A549 (cell line): ENCODE results near the gene SIRPD. TPM values are rescaled to one million over a fixed set of nuclear protein-coding genes. Genes with fewer than 3 reads are reported as not detected.

Source experiments
- ATAC-seq, 2 experiments: fragments of 200-7000 bp in 1 of 2; fragments of >200 bp in 1 of 2; cut with Nextera tagmentation in 1 of 2; cut with Tn5 transposase in 1 of 2; 3 replicates each; pipeline versions ENCODE4 v1.8.0 to v1.9.1; 2018 to 2020; ENCODE audit warnings: mild to moderate bottlenecking in 1 of 2, moderate library complexity in 1 of 2
- CTCF ChIA-PET: fragments of 300-600 bp; sonication (Branson Sonifier 250); formaldehyde crosslinking; extraction: SDS; loops from one replicate; lab custom pipeline; 2021; ENCODE audit warnings: antibody characterized with exemption, inconsistent platforms; lab: Yijun Ruan, JAX
- POLR2A ChIA-PET: fragments of 350-600 bp; formaldehyde crosslinking; extraction: SDS; loops from one replicate; lab custom pipeline; 2021; ENCODE audit warnings: antibody characterized with exemption, inconsistent platforms; lab: Yijun Ruan, JAX
- DNase-seq, 2 experiments: peaks; one replicate each; pipeline versions ENCODE4 v3.0.0 to v3.0.0-alpha.2; 2011 to 2016; ENCODE audit warnings: low read depth in 1 of 2, low spot score in 1 of 2
- FAIRE-seq: peaks from 2 replicates; lab custom pipeline; 2011; peaks lifted over from hg19 to GRCh38; lab: Jason Lieb, UNC
- H3K27ac ChIP-seq, 2 experiments: fragments of >200 bp; sonication (Bioruptor Twin); formaldehyde crosslinking; 3 replicates each; pipeline ENCODE4 v1.5.1; 2016 to 2017
- H3K4me1 ChIP-seq: fragments of >200 bp; sonication (Bioruptor Twin); formaldehyde crosslinking; 3 replicates; pipeline ENCODE4 v1.6.1; 2016
- H3K4me2 ChIP-seq: fragments of >200 bp; sonication (Bioruptor Twin); formaldehyde crosslinking; 3 replicates; pipeline ENCODE4 v1.6.1; 2016
- H3K4me3 ChIP-seq: fragments of >200 bp; sonication (Bioruptor Twin); formaldehyde crosslinking; 3 replicates; pipeline ENCODE4 v1.5.1; 2016
- H3K9me3 ChIP-seq: fragments of >200 bp; sonication (Bioruptor Twin); formaldehyde crosslinking; 3 replicates; pipeline ENCODE4 v1.6.1; 2016
- CEBPB ChIP-seq, 2 experiments: fragments of >200 bp in 1 of 2; sonication (Bioruptor Twin) in 1 of 2; formaldehyde crosslinking in 1 of 2; IDR thresholded peaks; 2 replicates each; pipeline ENCODE4 v1.6.1; 2012 to 2016
- CHD2 ChIP-seq: fragments of 150-350 bp; IDR thresholded peaks from 2 replicates; pipeline ENCODE4 v1.6.1; 2014; ENCODE audit warnings: low read length; ENCODE audit not compliant: partially characterized antibody
- EHMT2 ChIP-seq: fragments of 200-600 bp; sonication (generic); IDR thresholded peaks from 2 replicates; pipeline ENCODE4 v1.6.1; 2016; ENCODE audit warnings: antibody characterized with exemption, low read depth, mild to moderate bottlenecking, moderate library complexity
- FOSL2 ChIP-seq, 2 experiments: fragments of 450-650 bp in 1 of 2; fragments of >200 bp in 1 of 2; sonication (Bioruptor Twin) in 1 of 2; formaldehyde crosslinking; IDR thresholded peaks; 2 replicates each; pipeline versions ENCODE4 v1.5.0 to v1.6.1; 2016 to 2020; ENCODE audit warnings: mild to moderate bottlenecking in 1 of 2, moderate library complexity in 1 of 2
- FOXS1 ChIP-seq: fragments of 250-450 bp; sonication (Bioruptor Pico); IDR thresholded peaks from 2 replicates; pipeline ENCODE4 v1.5.0; 2020; ENCODE audit warnings: mild to moderate bottlenecking, moderate library complexity
- HOXB13 ChIP-seq: fragments of 250-450 bp; sonication (Bioruptor Pico); IDR thresholded peaks from 2 replicates; pipeline ENCODE4 v1.5.0; 2020; ENCODE audit warnings: low read depth, mild to moderate bottlenecking, moderate library complexity
- HOXB5 ChIP-seq: fragments of 250-450 bp; sonication (Bioruptor Pico); IDR thresholded peaks from 2 replicates; pipeline ENCODE4 v1.5.0; 2020; ENCODE audit warnings: mild to moderate bottlenecking, moderate library complexity
- MYC ChIP-seq: IDR thresholded peaks from 2 replicates; pipeline ENCODE4 v1.6.1; 2012; ENCODE audit warnings: mild to moderate bottlenecking, inconsistent platforms, low read length, improper control_type of control experiment, borderline replicate concordance
- NR3C1 ChIP-seq: fragments of >200 bp; sonication (Bioruptor Twin); formaldehyde crosslinking; IDR thresholded peaks from 3 replicates; pipeline ENCODE4 v1.6.1; 2017
- POLR2A ChIP-seq: IDR thresholded peaks from 2 replicates; pipeline ENCODE4 v1.6.1; 2012; ENCODE audit warnings: mild to moderate bottlenecking, low read length
- RAD21 ChIP-seq, 2 experiments: fragments of >200 bp in 1 of 2; sonication (Bioruptor Twin) in 1 of 2; formaldehyde crosslinking in 1 of 2; IDR thresholded peaks in 1 of 2; conservative IDR thresholded peaks in 1 of 2; 2 replicates in 1 of 2; 3 replicates in 1 of 2; pipeline ENCODE4 v1.6.1; 2012 to 2018; ENCODE audit warnings: inconsistent platforms in 1 of 2
- RFX5 ChIP-seq: fragments of 450-650 bp; IDR thresholded peaks from 2 replicates; pipeline ENCODE4 v1.7.1; 2014; ENCODE audit warnings: antibody characterized with exemption, mild to moderate bottlenecking, moderate library complexity
- RNF2 ChIP-seq: fragments of 200-600 bp; sonication (generic); IDR thresholded peaks from 2 replicates; pipeline ENCODE4 v1.6.1; 2016; ENCODE audit warnings: low read depth, mild to moderate bottlenecking, antibody characterized with exemption, moderate library complexity, borderline replicate concordance
- SMC3 ChIP-seq: fragments of >200 bp; sonication (Bioruptor Twin); formaldehyde crosslinking; IDR thresholded peaks from 3 replicates; pipeline ENCODE4 v1.6.1; 2018; ENCODE audit warnings: inconsistent platforms
- SREBF2 ChIP-seq: fragments of 450-650 bp; IDR thresholded peaks from 2 replicates; pipeline ENCODE4 v1.6.1; 2014; ENCODE audit warnings: mild to moderate bottlenecking, moderate library complexity
- ZC3H11A ChIP-seq: fragments of 450-650 bp; IDR thresholded peaks from 2 replicates; pipeline ENCODE4 v1.6.1; 2014; ENCODE audit warnings: antibody characterized with exemption, mild to moderate bottlenecking
- ZSCAN20 ChIP-seq: fragments of 250-450 bp; sonication (Bioruptor Pico); IDR thresholded peaks from 2 replicates; pipeline ENCODE4 v1.8.0; 2022; ENCODE audit warnings: mild to moderate bottlenecking, moderate library complexity
- WGBS: methylation state at CpG from one replicate; pipeline ENCODE4 v1.1.6; 2017; ENCODE audit errors: missing lambda C conversion rate; 5-methylcytosine and 5-hydroxymethylcytosine counted together
- polyA plus RNA-seq, 4 experiments: library from polyadenylated mRNA; depleted of rRNA in 3 of 4; stranded (reverse); fragments of >200 nt; fragmentation: RNase III in 1 of 4; extraction: RNeasy Plus Mini Kit Qiagen cat#74134 plus additional on column Dnase treatment in 1 of 4; gene quantifications; 2 replicates in 3 of 4; 3 replicates in 1 of 4; pipeline ENCODE4 v1.2.3, GENCODE V29; 2011 to 2017
- TF ChIP-seq, protein P1 (sequence below): fragments of >200 bp; sonication (Bioruptor Twin); formaldehyde crosslinking; IDR thresholded peaks from 2 replicates; pipeline ENCODE4 v1.6.1; 2016
- TF ChIP-seq, protein P2 (sequence below): fragments of 150-350 bp; IDR thresholded peaks from 2 replicates; pipeline ENCODE4 v1.6.1; 2014; ENCODE audit warnings: low read depth, mild to moderate bottlenecking, low read length
- TF ChIP-seq, protein P3 (sequence below): IDR thresholded peaks from 2 replicates; pipeline ENCODE4 v1.6.1; 2012
- TF ChIP-seq, protein P4 (sequence below): fragments of >200 bp; sonication (Bioruptor Twin); formaldehyde crosslinking; IDR thresholded peaks from 3 replicates; pipeline ENCODE4 v1.6.1; 2016
- TF ChIP-seq, protein P5 (sequence below): IDR thresholded peaks from 2 replicates; pipeline ENCODE4 v1.6.1; 2012; ENCODE audit warnings: low read depth, borderline replicate concordance
- TF ChIP-seq, protein P6 (sequence below): fragments of >200 bp; sonication (Bioruptor Twin); formaldehyde crosslinking; IDR thresholded peaks from 3 replicates; pipeline ENCODE4 v1.5.1; 2016
- TF ChIP-seq, protein P7 (sequence below): fragments of 450-650 bp; IDR thresholded peaks from 2 replicates; pipeline ENCODE4 v1.6.1; 2014; ENCODE audit warnings: antibody characterized with exemption

Gene SIRPD
- polyA plus RNA-seq, 2 of the 4 experiments (the other 2 are of a cell fraction), result not detected

DNA sequence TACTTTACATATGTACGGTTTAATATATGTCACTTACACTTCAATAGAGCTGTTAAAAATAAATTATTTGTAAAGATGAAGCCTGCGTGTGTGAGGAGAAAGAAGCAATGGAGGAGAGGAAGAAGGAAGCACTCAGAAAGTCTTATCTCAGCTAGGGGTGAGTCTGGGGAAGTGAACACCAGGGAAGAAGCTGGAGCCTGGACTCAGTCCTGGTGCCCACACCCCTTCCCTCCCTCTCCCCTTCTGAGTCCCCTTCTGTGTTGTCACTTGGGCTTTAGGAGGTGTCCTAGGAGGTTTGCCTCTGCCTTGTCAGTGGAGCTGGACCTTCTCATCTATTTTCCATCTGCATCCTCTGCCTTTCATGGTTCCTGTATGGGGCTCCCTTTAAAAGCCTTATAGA, 68.2 kb downstream of the SIRPD start (continued):
- no peak for TF ChIP-seq ZC3H11A
- no peak for TF ChIP-seq RNF2

DNA sequence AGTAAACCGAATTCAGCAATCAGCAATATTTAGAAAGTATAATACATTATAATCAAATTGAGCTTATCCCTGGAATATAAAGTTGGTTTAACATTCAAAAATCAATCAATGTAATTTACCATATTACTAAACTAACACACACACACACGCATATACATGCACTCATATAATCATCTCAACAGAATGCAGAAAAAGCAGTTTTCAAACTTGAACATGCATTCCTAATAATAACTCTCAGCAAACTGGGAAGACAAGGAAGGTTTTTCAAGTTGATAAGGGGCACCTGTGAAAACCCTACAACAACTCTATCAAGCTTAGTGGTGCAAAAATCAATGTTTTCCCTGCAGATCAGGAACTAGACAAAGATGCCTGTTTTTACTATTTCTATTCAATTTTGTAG, 70.9 kb downstream of the SIRPD start:
- WGBS, result 50% methylated on average over 2 of the region's 2 CpGs
- H3K9me3 ChIP-seq, result no peaks in the 10 kb centered on the region
- ChIA-PET POLR2A (no interaction called here), CTCF (interaction anchor here (0.9 to 12.7 kb wide), 2 partner anchors 17 to 316 kb away, joined by 3 to 129 read pairs; no protein-coding TSS in a partner anchor)
- ATAC-seq, result no peak
- FAIRE-seq, result peak; percentile 61
- DNase-seq, result no peak
- no peak overlapping the region for H3K4me2 ChIP-seq
- no peak overlapping the region for H3K27ac ChIP-seq
- 0 out of 3 replicates have a peak, but pooled peaks cover 3% of the 10 kb centered on the region for H3K4me1 ChIP-seq
- H3K4me3 ChIP-seq, result no peak overlapping the region
- TF ChIP-seq HOXB5 (CRISPR knock-in tag) (no peak), RNF2 (no peak), FOXS1 (CRISPR knock-in tag) (no peak), CEBPB (IDR thresholded peaks at IDR 0.05) (no peak), RFX5 (no peak), CHD2 (no peak)
- TF ChIP-seq, protein P1, sequence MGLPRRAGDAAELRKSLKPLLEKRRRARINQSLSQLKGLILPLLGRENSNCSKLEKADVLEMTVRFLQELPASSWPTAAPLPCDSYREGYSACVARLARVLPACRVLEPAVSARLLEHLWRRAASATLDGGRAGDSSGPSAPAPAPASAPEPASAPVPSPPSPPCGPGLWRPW, result no peak
- TF ChIP-seq, protein P2, sequence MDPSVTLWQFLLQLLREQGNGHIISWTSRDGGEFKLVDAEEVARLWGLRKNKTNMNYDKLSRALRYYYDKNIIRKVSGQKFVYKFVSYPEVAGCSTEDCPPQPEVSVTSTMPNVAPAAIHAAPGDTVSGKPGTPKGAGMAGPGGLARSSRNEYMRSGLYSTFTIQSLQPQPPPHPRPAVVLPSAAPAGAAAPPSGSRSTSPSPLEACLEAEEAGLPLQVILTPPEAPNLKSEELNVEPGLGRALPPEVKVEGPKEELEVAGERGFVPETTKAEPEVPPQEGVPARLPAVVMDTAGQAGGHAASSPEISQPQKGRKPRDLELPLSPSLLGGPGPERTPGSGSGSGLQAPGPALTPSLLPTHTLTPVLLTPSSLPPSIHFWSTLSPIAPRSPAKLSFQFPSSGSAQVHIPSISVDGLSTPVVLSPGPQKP, result no peak
- TF ChIP-seq, protein P3, sequence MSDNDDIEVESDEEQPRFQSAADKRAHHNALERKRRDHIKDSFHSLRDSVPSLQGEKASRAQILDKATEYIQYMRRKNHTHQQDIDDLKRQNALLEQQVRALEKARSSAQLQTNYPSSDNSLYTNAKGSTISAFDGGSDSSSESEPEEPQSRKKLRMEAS, result no peak
- TF ChIP-seq, protein P4, sequence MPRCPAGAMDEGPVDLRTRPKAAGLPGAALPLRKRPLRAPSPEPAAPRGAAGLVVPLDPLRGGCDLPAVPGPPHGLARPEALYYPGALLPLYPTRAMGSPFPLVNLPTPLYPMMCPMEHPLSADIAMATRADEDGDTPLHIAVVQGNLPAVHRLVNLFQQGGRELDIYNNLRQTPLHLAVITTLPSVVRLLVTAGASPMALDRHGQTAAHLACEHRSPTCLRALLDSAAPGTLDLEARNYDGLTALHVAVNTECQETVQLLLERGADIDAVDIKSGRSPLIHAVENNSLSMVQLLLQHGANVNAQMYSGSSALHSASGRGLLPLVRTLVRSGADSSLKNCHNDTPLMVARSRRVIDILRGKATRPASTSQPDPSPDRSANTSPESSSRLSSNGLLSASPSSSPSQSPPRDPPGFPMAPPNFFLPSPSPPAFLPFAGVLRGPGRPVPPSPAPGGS, result no peak
- TF ChIP-seq, protein P5, sequence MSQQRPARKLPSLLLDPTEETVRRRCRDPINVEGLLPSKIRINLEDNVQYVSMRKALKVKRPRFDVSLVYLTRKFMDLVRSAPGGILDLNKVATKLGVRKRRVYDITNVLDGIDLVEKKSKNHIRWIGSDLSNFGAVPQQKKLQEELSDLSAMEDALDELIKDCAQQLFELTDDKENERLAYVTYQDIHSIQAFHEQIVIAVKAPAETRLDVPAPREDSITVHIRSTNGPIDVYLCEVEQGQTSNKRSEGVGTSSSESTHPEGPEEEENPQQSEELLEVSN, result no peak

DNA sequence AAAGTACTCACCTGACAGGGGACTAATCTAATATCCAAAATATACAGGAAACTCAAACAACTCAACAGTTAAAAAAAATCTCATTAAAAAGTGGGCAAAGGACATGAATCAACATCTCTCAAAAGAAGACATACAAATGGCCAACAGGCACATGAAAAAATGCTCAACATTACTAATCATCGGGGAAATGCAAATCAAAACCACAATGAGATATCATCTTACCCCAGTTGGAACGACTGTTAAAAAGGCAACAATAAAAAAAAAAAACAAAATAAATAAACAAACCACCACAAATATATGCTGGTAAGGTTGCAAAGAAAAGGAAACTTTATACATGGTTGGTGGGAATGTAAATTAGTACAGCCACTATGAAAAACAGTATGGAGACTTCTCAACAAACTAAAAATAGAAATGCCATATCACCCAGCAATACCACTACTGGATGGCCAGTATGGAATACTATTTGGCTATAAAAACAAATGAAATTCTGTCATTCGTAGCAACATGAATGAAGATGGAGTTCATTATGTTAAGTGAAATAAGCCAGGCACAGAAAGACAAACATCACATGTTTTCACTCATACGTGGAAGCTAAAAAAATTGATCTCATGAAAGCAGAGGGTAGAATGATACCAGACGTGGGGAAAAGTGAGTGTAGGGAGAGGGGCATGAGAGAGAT, 72.9 kb downstream of the SIRPD start:
- POLR2A ChIA-PET, result no interaction called here
- H3K4me2 ChIP-seq, result no peak overlapping the region
- DNase-seq, result no peak

More for the DNA sequence above, 72.9 kb downstream of the SIRPD start:
- no peaks in the 10 kb centered on the region for H3K9me3 ChIP-seq
- no peak for FAIRE-seq
- no peak overlapping the region for H3K4me3 ChIP-seq
- H3K4me1 ChIP-seq, result no peaks in the 10 kb centered on the region
- ATAC-seq, result no peak
- CTCF ChIA-PET, result interaction anchor here (12.7 kb wide), 1 partner anchor 19 kb away, joined by 129 read pairs; no protein-coding TSS in a partner anchor
- 27% methylated on average over 5 of the region's 5 CpGs for WGBS
- TF ChIP-seq, protein P6, sequence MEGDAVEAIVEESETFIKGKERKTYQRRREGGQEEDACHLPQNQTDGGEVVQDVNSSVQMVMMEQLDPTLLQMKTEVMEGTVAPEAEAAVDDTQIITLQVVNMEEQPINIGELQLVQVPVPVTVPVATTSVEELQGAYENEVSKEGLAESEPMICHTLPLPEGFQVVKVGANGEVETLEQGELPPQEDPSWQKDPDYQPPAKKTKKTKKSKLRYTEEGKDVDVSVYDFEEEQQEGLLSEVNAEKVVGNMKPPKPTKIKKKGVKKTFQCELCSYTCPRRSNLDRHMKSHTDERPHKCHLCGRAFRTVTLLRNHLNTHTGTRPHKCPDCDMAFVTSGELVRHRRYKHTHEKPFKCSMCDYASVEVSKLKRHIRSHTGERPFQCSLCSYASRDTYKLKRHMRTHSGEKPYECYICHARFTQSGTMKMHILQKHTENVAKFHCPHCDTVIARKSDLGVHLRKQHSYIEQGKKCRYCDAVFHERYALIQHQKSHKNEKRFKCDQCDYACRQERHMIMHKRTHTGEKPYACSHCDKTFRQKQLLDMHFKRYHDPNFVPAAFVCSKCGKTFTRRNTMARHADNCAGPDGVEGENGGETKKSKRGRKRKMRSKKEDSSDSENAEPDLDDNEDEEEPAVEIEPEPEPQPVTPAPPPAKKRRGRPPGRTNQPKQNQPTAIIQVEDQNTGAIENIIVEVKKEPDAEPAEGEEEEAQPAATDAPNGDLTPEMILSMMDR, result no peak
- TF ChIP-seq SREBF2 (no peak), POLR2A (no peak), EHMT2 (no peak), ZC3H11A (no peak), FOSL2 (IDR thresholded peaks at IDR 0.05) (no peak), FOSL2 (CRISPR knock-in tag; IDR thresholded peaks at IDR 0.05) (no peak), CEBPB (IDR thresholded peaks at IDR 0.05) (no peak), ZSCAN20 (no peak), SMC3 (no peak), HOXB13 (CRISPR knock-in tag) (no peak), RAD21 (conservative IDR thresholded peaks at IDR 0.05 in 1 of 2, IDR thresholded peaks at IDR 0.05 in 1 of 2) (no peak), NR3C1 (no peak), MYC (no peak)
- TF ChIP-seq, protein P7, sequence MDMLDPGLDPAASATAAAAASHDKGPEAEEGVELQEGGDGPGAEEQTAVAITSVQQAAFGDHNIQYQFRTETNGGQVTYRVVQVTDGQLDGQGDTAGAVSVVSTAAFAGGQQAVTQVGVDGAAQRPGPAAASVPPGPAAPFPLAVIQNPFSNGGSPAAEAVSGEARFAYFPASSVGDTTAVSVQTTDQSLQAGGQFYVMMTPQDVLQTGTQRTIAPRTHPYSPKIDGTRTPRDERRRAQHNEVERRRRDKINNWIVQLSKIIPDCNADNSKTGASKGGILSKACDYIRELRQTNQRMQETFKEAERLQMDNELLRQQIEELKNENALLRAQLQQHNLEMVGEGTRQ, result no peak
- H3K27ac ChIP-seq, result no peak overlapping the region
